ENCODE measurements around the gene OSBP2. TPM values are rescaled to one million over a fixed set of nuclear protein-coding genes. Genes with fewer than 3 reads are reported as not detected.

The OSBP2 gene
- total and polyA plus RNA-seq, 10 of the 15 experiments (the other 5 are each of a cell fraction or from before 2014, with no cell fraction given) = 0.11 to 7.7 (median 3.6) TPM

DNA sequence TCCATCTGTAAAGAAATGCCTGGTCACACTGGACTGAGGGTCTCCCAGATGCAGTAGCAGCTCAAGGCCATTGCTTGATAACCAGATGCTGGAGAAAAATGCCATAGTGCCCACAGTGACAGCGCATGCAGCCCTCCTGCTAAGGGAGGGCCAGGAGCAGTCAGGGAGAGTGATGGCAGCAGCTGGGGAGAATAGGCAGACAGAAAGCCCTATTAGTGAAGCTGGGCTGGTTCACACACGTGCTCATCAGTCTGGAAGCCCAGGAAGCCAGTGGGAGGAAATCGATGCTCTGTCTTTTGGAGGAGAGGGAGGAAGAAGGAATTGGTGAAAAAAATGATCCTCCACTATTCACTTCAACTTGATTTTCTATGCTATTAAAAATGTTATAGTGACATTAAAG lies 82.9 kb downstream of the OSBP2 start:
- Histone ChIP-seq H3K79me2 (ENCODE audit: control insufficient read depth, insufficient read depth, low read length) (no peaks in the 10 kb centered on the region), H2AFZ (ENCODE audit: control insufficient read depth, low read depth, low read length) (no peak overlapping the region), H3K27me3 (replicated peaks in 1 of 2; ENCODE audit: control insufficient read depth in 2 of 2, insufficient read depth in 2 of 2, low read length in 1 of 2) (no peaks in the 10 kb centered on the region), H3K4me3 (no peak overlapping the region), H3K9ac (ENCODE audit: control insufficient read depth, insufficient read depth, low read length) (no peak overlapping the region), H3K36me3 (ENCODE audit: control insufficient read depth in 2 of 2, insufficient read depth in 2 of 2, low read length in 1 of 2) (no peaks in the 10 kb centered on the region), H3K4me2 (ENCODE audit: control insufficient read depth, insufficient read depth) (no peak overlapping the region), H3K9me3 (replicated peaks; ENCODE audit: control insufficient read depth, insufficient read depth, low read length) (no peaks in the 10 kb centered on the region; the same call in 2 of the 3 replicates), H3K4me1 (ENCODE audit: control insufficient read depth, insufficient read depth, low read length) (no peaks in the 10 kb centered on the region), H3K27ac (ENCODE audit: control insufficient read depth, insufficient read depth) (no peak overlapping the region), H4K20me1 (ENCODE audit: control insufficient read depth, insufficient read depth) (no peaks in the 10 kb centered on the region; the same call in 1 of the 2 replicates)
- RAD21 ChIA-PET (ENCODE audit: unreplicated experiment) = no interaction called here
- no TSS peak for BruUV-seq (replicated peaks)
- in situ Hi-C loops (cut with MboI) (no loop called here), intact Hi-C loops (cut with micrococcal nuclease; ENCODE audit: unreplicated experiment) (no loop called here)
- no peak for TF ChIP-seq EED (IDR thresholded peaks at IDR 0.05; ENCODE audit: low read depth)
- no peak for TF ChIP-seq RFX5 (IDR thresholded peaks at IDR 0.05; ENCODE audit: low read depth, low read length)
- TF ChIP-seq WRNIP1 (IDR thresholded peaks at IDR 0.05; ENCODE audit: borderline replicate concordance, low read depth, low read length) = no peak
- no peak for TF ChIP-seq SREBF1 (IDR thresholded peaks at IDR 0.05; ENCODE audit: low read length)
- TF ChIP-seq ZNF24 (IDR thresholded peaks at IDR 0.05) = no peak
- TF ChIP-seq TCF3 (IDR thresholded peaks at IDR 0.05; ENCODE audit: borderline replicate concordance, insufficient read depth, low read depth, low read length) = no peak
- no peak for TF ChIP-seq TAF1 (IDR thresholded peaks at IDR 0.05; ENCODE audit: borderline replicate concordance, low read depth, low read length)
- no peak for TF ChIP-seq PML (IDR thresholded peaks at IDR 0.05; ENCODE audit: low read length)
- TF ChIP-seq NR2C2 (IDR thresholded peaks at IDR 0.05; ENCODE audit: borderline replicate concordance, control insufficient read depth, insufficient read length, low read depth) = no peak
- TF ChIP-seq ZNF217 (IDR thresholded peaks at IDR 0.05) = no peak
- TF ChIP-seq JUNB (IDR thresholded peaks at IDR 0.05) = no peak
- TF ChIP-seq IRF4 (IDR thresholded peaks at IDR 0.05; ENCODE audit: low read depth, low read length) = no peak
- no peak for TF ChIP-seq CREM (IDR thresholded peaks at IDR 0.05; ENCODE audit: low read depth)
- no peak for TF ChIP-seq CEBPB (IDR thresholded peaks at IDR 0.05; ENCODE audit: borderline replicate concordance in 1 of 2, low read depth in 2 of 2, low read length in 2 of 2)
- TF ChIP-seq USF1 (IDR thresholded peaks at IDR 0.05; ENCODE audit: borderline replicate concordance, extremely low read length, insufficient read depth, low read depth, low read length) = no peak
- no peak for TF ChIP-seq IRF3 (IDR thresholded peaks at IDR 0.05)
- TF ChIP-seq, protein P1, sequence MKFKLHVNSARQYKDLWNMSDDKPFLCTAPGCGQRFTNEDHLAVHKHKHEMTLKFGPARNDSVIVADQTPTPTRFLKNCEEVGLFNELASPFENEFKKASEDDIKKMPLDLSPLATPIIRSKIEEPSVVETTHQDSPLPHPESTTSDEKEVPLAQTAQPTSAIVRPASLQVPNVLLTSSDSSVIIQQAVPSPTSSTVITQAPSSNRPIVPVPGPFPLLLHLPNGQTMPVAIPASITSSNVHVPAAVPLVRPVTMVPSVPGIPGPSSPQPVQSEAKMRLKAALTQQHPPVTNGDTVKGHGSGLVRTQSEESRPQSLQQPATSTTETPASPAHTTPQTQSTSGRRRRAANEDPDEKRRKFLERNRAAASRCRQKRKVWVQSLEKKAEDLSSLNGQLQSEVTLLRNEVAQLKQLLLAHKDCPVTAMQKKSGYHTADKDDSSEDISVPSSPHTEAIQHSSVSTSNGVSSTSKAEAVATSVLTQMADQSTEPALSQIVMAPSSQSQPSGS (IDR thresholded peaks at IDR 0.05; ENCODE audit: low read length) = no peak
- TF ChIP-seq SRF (IDR thresholded peaks at IDR 0.05; ENCODE audit: low read depth in 2 of 2, low read length in 2 of 2) = no peak
- 40% methylated on average over 3 of the region's 3 CpGs for WGBS (ENCODE audit: insufficient coverage, insufficient replicate concordance, low lambda C conversion rate, missing lambda C conversion rate)
- SMC1A ChIA-PET (ENCODE audit: uncharacterized antibody, unreplicated experiment) = interaction anchor here (1.1 kb wide), 1 partner anchor 13 kb away, joined by 3 read pairs; no protein-coding TSS in a partner anchor
- POLR2A ChIA-PET = no interaction called here
- CTCF ChIA-PET = interaction anchor here (1.4 kb wide), 1 partner anchor 144 kb away, joined by 3 read pairs; no protein-coding TSS in a partner anchor
- DNase-seq (ENCODE audit: low read depth, low spot score) (no peak), FAIRE-seq (no peak), ATAC-seq (no peak)
